ENCODE data around the gene MGAT3.

Gene MGAT3

DNA sequence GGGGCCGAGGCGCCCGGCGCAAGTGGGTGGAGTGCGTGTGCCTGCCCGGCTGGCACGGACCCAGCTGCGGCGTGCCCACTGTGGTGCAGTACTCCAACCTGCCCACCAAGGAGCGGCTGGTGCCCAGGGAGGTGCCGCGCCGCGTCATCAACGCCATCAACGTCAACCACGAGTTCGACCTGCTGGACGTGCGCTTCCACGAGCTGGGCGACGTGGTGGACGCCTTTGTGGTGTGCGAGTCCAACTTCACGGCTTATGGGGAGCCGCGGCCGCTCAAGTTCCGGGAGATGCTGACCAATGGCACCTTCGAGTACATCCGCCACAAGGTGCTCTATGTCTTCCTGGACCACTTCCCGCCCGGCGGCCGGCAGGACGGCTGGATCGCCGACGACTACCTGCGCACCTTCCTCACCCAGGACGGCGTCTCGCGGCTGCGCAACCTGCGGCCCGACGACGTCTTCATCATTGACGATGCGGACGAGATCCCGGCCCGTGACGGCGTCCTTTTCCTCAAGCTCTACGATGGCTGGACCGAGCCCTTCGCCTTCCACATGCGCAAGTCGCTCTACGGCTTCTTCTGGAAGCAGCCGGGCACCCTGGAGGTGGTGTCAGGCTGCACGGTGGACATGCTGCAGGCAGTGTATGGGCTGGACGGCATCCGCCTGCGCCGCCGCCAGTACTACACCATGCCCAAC lies 31.2 kb downstream of the MGAT3 start:
- no peak for DNase-seq (ENCODE audit: low read depth)
- TF ChIP-seq, protein P1, sequence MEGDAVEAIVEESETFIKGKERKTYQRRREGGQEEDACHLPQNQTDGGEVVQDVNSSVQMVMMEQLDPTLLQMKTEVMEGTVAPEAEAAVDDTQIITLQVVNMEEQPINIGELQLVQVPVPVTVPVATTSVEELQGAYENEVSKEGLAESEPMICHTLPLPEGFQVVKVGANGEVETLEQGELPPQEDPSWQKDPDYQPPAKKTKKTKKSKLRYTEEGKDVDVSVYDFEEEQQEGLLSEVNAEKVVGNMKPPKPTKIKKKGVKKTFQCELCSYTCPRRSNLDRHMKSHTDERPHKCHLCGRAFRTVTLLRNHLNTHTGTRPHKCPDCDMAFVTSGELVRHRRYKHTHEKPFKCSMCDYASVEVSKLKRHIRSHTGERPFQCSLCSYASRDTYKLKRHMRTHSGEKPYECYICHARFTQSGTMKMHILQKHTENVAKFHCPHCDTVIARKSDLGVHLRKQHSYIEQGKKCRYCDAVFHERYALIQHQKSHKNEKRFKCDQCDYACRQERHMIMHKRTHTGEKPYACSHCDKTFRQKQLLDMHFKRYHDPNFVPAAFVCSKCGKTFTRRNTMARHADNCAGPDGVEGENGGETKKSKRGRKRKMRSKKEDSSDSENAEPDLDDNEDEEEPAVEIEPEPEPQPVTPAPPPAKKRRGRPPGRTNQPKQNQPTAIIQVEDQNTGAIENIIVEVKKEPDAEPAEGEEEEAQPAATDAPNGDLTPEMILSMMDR (IDR thresholded peaks at IDR 0.05; ENCODE audit: low read depth, low read length, missing control alignments) = no peak
- no peak overlapping the region for H3K4me3 ChIP-seq (ENCODE audit: low read depth, low read length)
- in situ Hi-C loops (cut with HindIII; ENCODE audit: low sequenced_read_pairs) = no loop called here

GRCh38 chr22:39488563-39489083 lies 31.8 kb downstream of the MGAT3 start:
- no peak overlapping the region for H3K4me3 ChIP-seq (ENCODE audit: low read depth, low read length)
- TF ChIP-seq, protein P1 (IDR thresholded peaks at IDR 0.05; ENCODE audit: low read depth, low read length, missing control alignments) = no peak
- no peak for DNase-seq (ENCODE audit: low read depth)
- in situ Hi-C loops (cut with HindIII; ENCODE audit: low sequenced_read_pairs) = no loop called here

- DNase-seq (ENCODE audit: low read depth) = no peak
- in situ Hi-C loops (cut with HindIII; ENCODE audit: low sequenced_read_pairs) = no loop called here
- no peak overlapping the region for H3K4me3 ChIP-seq (ENCODE audit: low read depth, low read length)
- TF ChIP-seq, protein P1 (IDR thresholded peaks at IDR 0.05; ENCODE audit: low read depth, low read length, missing control alignments) = no peak
These were observed 32.6 kb downstream of the MGAT3 start for GRCh38 chr22:39489094-39490068.

DNA sequence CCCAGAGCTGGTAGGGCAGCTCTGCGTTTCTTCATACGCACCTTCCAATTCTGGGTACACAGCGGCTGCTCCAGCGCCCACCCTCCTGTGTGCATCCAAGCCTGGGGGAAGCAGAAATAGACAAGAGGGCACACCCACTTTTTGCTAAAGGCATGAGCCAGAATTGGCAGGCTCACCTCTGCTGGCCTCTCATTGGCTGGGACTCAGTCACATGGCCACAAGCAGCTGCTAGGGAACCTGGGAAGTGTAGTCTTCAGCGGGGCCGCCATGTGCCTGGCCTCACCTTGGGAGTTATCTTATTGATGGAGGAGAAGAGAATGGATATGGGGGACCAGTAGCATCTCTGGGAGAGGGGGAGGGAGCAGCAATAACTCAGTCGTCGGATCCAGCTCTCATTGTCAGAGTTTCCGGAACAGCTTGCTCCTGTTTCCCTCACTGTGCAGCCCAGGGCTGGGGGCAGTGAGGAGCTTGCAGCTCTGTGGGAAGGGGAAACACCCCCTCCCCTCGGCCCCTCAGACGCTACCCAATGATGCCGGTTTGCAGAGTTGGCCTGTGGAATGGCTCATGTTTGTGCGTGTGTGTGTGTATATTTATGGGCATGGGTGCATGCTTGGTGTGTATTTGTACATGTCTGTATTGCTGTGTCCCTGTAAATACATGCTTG lies 33.5 kb downstream of the MGAT3 start:
- peak; percentile 37 for DNase-seq (ENCODE audit: low read depth)
- no peak overlapping the region for H3K4me3 ChIP-seq (ENCODE audit: low read depth, low read length)
- in situ Hi-C loops (cut with HindIII; ENCODE audit: low sequenced_read_pairs) = no loop called here
- TF ChIP-seq, protein P1 (IDR thresholded peaks at IDR 0.05; ENCODE audit: low read depth, low read length, missing control alignments) = no peak

- DNase-seq (ENCODE audit: low read depth) = no peak
- H3K4me3 ChIP-seq (ENCODE audit: low read depth, low read length) = no peak overlapping the region
- in situ Hi-C loops (cut with HindIII; ENCODE audit: low sequenced_read_pairs) = no loop called here
- TF ChIP-seq, protein P1 (IDR thresholded peaks at IDR 0.05; ENCODE audit: low read depth, low read length, missing control alignments) = no peak
These were observed 34.3 kb downstream of the MGAT3 start for GRCh38 chr22:39490966-39491680.

Data from astrocyte of the cerebellum (primary cell).